B cell (primary cell): ENCODE data around the gene GALNT10.

Source experiments
- EZH2 ChIP-seq: IDR thresholded peaks from 2 replicates; pipeline ENCODE4 v1.6.1; 2012; ENCODE audit warnings: borderline replicate concordance, low read depth, mild to moderate bottlenecking, moderate library complexity, low read length; ENCODE audit not compliant: insufficient read depth, poor library complexity, severe bottlenecking
- TF ChIP-seq, protein P1 (sequence below): fragments of 200-600 bp; IDR thresholded peaks from one replicate; pipeline ENCODE4 v1.8.0; 2022; ENCODE audit warnings: antibody characterized with exemption, mild to moderate bottlenecking

DNA sequence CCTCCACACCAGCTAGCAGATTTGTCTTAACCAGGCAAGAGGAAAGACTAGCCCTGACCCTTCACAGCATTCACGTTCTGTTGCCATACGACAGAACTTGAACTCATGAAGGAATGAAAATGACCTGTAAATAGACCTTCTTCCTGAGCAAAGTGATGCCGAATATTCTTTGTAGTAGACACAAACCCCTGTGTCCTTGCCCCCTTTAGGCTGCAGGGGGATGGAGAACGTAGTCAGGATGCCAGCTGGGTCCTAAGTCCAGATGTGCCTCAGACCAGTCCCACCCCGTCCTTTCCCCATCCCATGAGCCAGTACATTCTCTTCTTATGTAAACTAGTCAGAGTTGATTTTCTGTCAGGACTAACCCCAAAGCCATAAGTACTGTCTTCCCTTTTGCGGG, 151.1 kb downstream of the GALNT10 start:
- no peak for TF ChIP-seq EZH2
- TF ChIP-seq, protein P1, sequence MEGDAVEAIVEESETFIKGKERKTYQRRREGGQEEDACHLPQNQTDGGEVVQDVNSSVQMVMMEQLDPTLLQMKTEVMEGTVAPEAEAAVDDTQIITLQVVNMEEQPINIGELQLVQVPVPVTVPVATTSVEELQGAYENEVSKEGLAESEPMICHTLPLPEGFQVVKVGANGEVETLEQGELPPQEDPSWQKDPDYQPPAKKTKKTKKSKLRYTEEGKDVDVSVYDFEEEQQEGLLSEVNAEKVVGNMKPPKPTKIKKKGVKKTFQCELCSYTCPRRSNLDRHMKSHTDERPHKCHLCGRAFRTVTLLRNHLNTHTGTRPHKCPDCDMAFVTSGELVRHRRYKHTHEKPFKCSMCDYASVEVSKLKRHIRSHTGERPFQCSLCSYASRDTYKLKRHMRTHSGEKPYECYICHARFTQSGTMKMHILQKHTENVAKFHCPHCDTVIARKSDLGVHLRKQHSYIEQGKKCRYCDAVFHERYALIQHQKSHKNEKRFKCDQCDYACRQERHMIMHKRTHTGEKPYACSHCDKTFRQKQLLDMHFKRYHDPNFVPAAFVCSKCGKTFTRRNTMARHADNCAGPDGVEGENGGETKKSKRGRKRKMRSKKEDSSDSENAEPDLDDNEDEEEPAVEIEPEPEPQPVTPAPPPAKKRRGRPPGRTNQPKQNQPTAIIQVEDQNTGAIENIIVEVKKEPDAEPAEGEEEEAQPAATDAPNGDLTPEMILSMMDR = no peak
